NB4 (cell line): ENCODE data around the gene MYMK.

Experiments
- DNase-seq: peaks from one replicate; pipeline ENCODE4 v3.0.0; 2010; ENCODE audit warnings: low read depth
- H3K4me3 ChIP-seq: one replicate; pipeline ENCODE4 v1.5.1; 2011; ENCODE audit warnings: mild to moderate bottlenecking, low read depth, low read length, moderate library complexity
- CTCF ChIP-seq: IDR thresholded peaks from one replicate; pipeline ENCODE4 v1.5.1; 2012; ENCODE audit warnings: low read depth, low read length
- MAX ChIP-seq: IDR thresholded peaks from 2 replicates; pipeline ENCODE4 v1.6.1; 2011; ENCODE audit warnings: low read depth, low read length
- MYC ChIP-seq: IDR thresholded peaks from 2 replicates; pipeline ENCODE4 v1.6.1; 2011; ENCODE audit warnings: low read depth, low read length
- POLR2A ChIP-seq: IDR thresholded peaks from 2 replicates; pipeline ENCODE4 v1.6.1; 2011; ENCODE audit warnings: mild to moderate bottlenecking; ENCODE audit not compliant: insufficient read length; ENCODE audit errors: extremely low read depth

The MYMK gene

GRCh38 chr9:133512253-133513213, 12.2 kb downstream of the MYMK start:
- DNase-seq = no peak
- TF ChIP-seq MYC (no peak), CTCF (no peak), POLR2A (no peak), MAX (no peak)
- no peak overlapping the region for H3K4me3 ChIP-seq

- no peak overlapping the region for H3K4me3 ChIP-seq
- DNase-seq = no peak
- no peak for TF ChIP-seq CTCF
- TF ChIP-seq MAX = no peak
- no peak for TF ChIP-seq MYC
- TF ChIP-seq POLR2A = no peak
These were observed 13.2 kb downstream of the MYMK start for GRCh38 chr9:133511607-133512006.

GRCh38 chr9:133510926-133511505, 13.7 kb downstream of the MYMK start:
- TF ChIP-seq CTCF (no peak), MAX (no peak), MYC (no peak), POLR2A (no peak)
- no peak overlapping the region for H3K4me3 ChIP-seq
- DNase-seq = no peak

- no peak for DNase-seq
- TF ChIP-seq POLR2A (no peak), MYC (no peak), MAX (no peak), CTCF (no peak)
These were observed 15.3 kb downstream of the MYMK start for GRCh38 chr9:133509179-133510083.

GRCh38 chr9:133508046-133508445, 16.7 kb downstream of the MYMK start:
- no peak for TF ChIP-seq POLR2A
- TF ChIP-seq MAX = no peak
- TF ChIP-seq MYC = no peak
- TF ChIP-seq CTCF = no peak
- no peak for DNase-seq
- H3K4me3 ChIP-seq = no peak overlapping the region

More at GRCh38 chr9:133509179-133510083, 15.3 kb downstream of the MYMK start:
- H3K4me3 ChIP-seq = no peak overlapping the region
